ENCODE results near the gene RASSF5.

GRCh38 chr1:206591226-206591625 is 83.9 kb downstream of the RASSF5 start:
- TF ChIP-seq, protein P1, sequence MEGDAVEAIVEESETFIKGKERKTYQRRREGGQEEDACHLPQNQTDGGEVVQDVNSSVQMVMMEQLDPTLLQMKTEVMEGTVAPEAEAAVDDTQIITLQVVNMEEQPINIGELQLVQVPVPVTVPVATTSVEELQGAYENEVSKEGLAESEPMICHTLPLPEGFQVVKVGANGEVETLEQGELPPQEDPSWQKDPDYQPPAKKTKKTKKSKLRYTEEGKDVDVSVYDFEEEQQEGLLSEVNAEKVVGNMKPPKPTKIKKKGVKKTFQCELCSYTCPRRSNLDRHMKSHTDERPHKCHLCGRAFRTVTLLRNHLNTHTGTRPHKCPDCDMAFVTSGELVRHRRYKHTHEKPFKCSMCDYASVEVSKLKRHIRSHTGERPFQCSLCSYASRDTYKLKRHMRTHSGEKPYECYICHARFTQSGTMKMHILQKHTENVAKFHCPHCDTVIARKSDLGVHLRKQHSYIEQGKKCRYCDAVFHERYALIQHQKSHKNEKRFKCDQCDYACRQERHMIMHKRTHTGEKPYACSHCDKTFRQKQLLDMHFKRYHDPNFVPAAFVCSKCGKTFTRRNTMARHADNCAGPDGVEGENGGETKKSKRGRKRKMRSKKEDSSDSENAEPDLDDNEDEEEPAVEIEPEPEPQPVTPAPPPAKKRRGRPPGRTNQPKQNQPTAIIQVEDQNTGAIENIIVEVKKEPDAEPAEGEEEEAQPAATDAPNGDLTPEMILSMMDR (conservative IDR thresholded peaks at IDR 0.05): no peak
- no peak for TF ChIP-seq EZH2 (IDR thresholded peaks at IDR 0.05; ENCODE audit: low read depth)

All from PC-9 (cell line).